MCF 10A (cell line): ENCODE measurements around the gene SUMO4. TPM values are rescaled to one million over a fixed set of nuclear protein-coding genes. Genes with fewer than 3 reads are reported as not detected.
"Not testable (repeated sequence)": the region's sequence is repeated elsewhere in the genome, so short reads cannot be mapped to it uniquely, and the experiment has no call there.

Source experiments
- BruUV-seq: library from RNA; stranded (reverse); fragments of 400-500 nt; replicated peaks from 2 replicates; lab custom pipeline; 2021; lab: Mats Ljungman, UMichigan
- CTCF ChIA-PET: fragments of 300-600 bp; sonication (Branson Sonifier 250); formaldehyde crosslinking; extraction: SDS; loops from one replicate; lab custom pipeline; 2021; ENCODE audit warnings: antibody characterized with exemption, inconsistent platforms; lab: Yijun Ruan, JAX
- POLR2A ChIA-PET: fragments of 300-600, 350-650 bp; sonication (Branson Sonifier 250); formaldehyde crosslinking; extraction: SDS; loops from one replicate; lab custom pipeline; 2020; ENCODE audit warnings: antibody characterized with exemption, inconsistent platforms; lab: Yijun Ruan, JAX
- DNase-seq: peaks from one replicate; pipeline ENCODE4 v3.0.0-alpha.2; 2018; ENCODE audit not compliant: unreplicated experiment
- H3K27ac Mint-ChIP-seq: one replicate; pipeline ENCODE4 v1.8.0; 2022; ENCODE audit warnings: mild to moderate bottlenecking, low read depth, mixed read lengths; ENCODE audit not compliant: unreplicated experiment
- H3K27me3 Mint-ChIP-seq: one replicate; pipeline ENCODE4 v1.8.0; 2022; ENCODE audit warnings: mixed read lengths; ENCODE audit not compliant: insufficient read depth, unreplicated experiment
- H3K36me3 Mint-ChIP-seq: one replicate; pipeline ENCODE4 v1.8.0; 2022; ENCODE audit warnings: mild to moderate bottlenecking, moderate library complexity, mixed read lengths; ENCODE audit not compliant: insufficient read depth, unreplicated experiment
- H3K4me1 Mint-ChIP-seq: one replicate; pipeline ENCODE4 v1.8.0; 2022; ENCODE audit warnings: mixed read lengths; ENCODE audit not compliant: insufficient read depth, unreplicated experiment
- H3K4me3 Mint-ChIP-seq: one replicate; pipeline ENCODE4 v1.8.0; 2022; ENCODE audit warnings: mild to moderate bottlenecking, moderate library complexity, mixed read lengths; ENCODE audit not compliant: unreplicated experiment
- H3K9me3 Mint-ChIP-seq: one replicate; pipeline ENCODE4 v1.8.0; 2022; ENCODE audit warnings: mixed read lengths; ENCODE audit not compliant: unreplicated experiment
- intact Hi-C: fragments of 100-400 bp; cut with micrococcal nuclease; formaldehyde crosslinking; loops from 2 replicates; pipeline ENCODE4 v1.14.1; 2022
- total RNA-seq: library from RNA; stranded (reverse); gene quantifications from 2 replicates; pipeline ENCODE4 v1.2.3, GENCODE V29; 2022
- TF ChIP-seq, protein P1 (sequence below): fragments of 200-600 bp; IDR thresholded peaks from one replicate; pipeline ENCODE4 v1.8.0; 2022; ENCODE audit warnings: antibody characterized with exemption, mild to moderate bottlenecking; ENCODE audit not compliant: unreplicated experiment

The SUMO4 gene
- total RNA-seq, 1 experiment from 2014 or later: 2.1 TPM

DNA sequence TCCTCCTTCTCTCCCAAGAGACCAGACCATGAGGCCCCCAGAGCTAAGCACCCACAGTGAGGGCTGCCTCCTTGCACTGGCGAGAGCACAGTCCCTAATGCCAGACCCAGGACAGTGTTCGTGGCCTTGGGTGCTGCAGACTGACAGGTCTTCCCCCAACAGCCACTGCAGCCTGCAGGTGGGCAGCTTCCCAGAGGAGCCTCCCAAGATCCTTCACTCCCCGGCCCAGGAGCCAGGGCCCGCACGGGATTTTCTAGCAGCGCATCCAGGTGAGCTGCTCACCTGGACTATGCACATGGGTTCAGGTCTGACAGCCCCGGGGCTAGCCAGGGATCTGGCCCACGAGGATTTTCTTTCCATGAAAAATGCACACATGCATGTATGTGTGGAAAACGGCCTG lies 41.7 kb downstream of the SUMO4 start:
- no peaks in the 10 kb centered on the region for H3K4me1 Mint-ChIP-seq
- intact Hi-C loops: no loop called here
- H3K4me3 Mint-ChIP-seq: no peak overlapping the region
- TF ChIP-seq, protein P1, sequence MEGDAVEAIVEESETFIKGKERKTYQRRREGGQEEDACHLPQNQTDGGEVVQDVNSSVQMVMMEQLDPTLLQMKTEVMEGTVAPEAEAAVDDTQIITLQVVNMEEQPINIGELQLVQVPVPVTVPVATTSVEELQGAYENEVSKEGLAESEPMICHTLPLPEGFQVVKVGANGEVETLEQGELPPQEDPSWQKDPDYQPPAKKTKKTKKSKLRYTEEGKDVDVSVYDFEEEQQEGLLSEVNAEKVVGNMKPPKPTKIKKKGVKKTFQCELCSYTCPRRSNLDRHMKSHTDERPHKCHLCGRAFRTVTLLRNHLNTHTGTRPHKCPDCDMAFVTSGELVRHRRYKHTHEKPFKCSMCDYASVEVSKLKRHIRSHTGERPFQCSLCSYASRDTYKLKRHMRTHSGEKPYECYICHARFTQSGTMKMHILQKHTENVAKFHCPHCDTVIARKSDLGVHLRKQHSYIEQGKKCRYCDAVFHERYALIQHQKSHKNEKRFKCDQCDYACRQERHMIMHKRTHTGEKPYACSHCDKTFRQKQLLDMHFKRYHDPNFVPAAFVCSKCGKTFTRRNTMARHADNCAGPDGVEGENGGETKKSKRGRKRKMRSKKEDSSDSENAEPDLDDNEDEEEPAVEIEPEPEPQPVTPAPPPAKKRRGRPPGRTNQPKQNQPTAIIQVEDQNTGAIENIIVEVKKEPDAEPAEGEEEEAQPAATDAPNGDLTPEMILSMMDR: no peak
- no peaks in the 10 kb centered on the region for H3K36me3 Mint-ChIP-seq
- CTCF ChIA-PET: interaction anchor here (0.6 to 3.1 kb wide), 3 partner anchors 9 to 414 kb away, joined by 3 to 19 read pairs (median 4); no protein-coding TSS in a partner anchor
- POLR2A ChIA-PET: interaction anchor here (0.9 kb wide), 1 partner anchor 409 kb away, joined by 6 read pairs; no protein-coding TSS in a partner anchor
- H3K27ac Mint-ChIP-seq: no peak overlapping the region
- DNase-seq: no peak
- BruUV-seq: no TSS peak
- no peaks in the 10 kb centered on the region for H3K27me3 Mint-ChIP-seq
- no peaks in the 10 kb centered on the region for H3K9me3 Mint-ChIP-seq

DNA sequence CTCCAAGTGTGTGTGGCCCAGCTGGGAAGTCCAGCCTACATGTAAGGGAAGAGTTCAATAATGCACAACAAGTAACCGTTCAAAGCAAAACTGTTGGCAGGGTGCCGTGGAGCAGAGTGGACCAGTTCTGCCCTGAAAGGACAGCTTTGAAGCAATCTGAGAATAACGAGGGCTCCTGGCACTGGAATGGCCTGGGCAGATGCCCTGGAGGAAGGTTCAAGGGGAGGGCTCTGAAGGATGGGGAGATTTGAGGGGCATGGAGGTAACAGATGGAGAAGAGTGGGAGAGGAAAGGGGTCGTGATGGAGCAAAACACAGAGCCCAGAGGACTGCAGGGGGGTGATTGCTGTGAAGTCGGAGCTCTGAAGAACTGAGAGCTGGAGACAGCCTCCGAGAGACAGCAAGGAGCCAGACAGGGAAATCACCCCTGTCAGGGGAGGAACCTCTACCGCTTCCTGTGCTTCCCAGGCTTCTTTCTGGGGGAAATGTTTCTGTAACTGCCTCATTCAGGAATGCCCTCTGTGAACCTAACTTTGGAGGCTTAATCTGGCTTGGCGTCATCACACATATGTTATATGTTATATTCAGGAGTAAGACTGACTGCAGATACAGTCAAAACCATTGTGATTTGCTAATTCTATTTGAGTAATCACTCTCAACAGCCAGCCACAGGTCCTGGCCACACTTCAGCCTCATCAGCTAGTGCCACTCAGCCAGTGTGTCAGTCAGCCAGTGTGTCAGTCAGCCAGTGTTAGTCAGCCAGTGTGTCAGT lies 43.5 kb downstream of the SUMO4 start:
- Mint-ChIP-seq H3K27me3 (no peaks in the 10 kb centered on the region), H3K4me3 (no peak overlapping the region), H3K27ac (no peak overlapping the region), H3K36me3 (no peaks in the 10 kb centered on the region), H3K4me1 (no peaks in the 10 kb centered on the region), H3K9me3 (no peaks in the 10 kb centered on the region)
- TF ChIP-seq, protein P1: no peak
- no peak for DNase-seq
- POLR2A ChIA-PET: interaction anchor here (0.6 kb wide), 1 partner anchor 111 kb away, joined by 3 read pairs; no protein-coding TSS in a partner anchor
- no TSS peak for BruUV-seq
- intact Hi-C loops: no loop called here
- CTCF ChIA-PET: interaction anchor here (0.6 to 1.1 kb wide), 2 partner anchors 12 to 30 kb away, joined by 4 read pairs; no protein-coding TSS in a partner anchor

DNA sequence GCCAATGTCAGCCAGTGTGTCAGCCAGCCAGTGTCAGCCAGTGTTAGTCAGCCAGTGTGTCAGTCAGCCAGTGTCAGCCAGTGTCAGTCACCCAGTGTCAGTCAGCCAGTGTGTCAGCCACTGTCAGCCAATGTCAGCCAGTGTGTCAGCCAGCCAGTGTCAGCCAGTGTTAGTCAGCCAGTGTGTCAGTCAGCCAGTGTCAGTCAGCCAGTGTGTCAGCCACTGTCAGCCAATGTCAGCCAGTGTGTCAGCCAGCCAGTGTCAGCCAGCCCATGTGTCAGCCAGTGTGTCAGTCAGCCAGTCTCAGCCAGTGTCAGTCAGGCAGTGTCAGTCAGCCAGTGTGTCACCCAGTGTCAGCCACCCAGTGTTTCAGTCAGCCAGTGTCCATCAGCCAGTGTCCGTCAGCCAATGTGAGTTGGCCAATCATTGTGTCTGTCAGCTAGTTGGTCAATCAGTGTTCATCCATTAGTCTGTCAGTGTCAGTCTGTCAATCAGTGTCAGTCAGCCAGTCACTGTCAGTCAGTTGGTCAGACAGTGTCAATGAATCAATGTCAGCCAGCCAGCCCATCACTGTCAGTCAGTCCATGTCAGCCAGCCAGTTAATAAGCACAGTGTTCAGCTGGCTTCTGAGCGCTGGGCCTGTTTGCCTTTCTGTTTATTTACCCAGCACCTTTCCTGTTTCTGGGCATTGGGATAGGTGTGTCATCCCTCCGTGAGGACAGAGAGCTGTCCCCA lies 44.5 kb downstream of the SUMO4 start:
- POLR2A ChIA-PET, DNase-seq, H3K4me1 Mint-ChIP-seq, H3K27me3 Mint-ChIP-seq, intact Hi-C loops, H3K9me3 Mint-ChIP-seq, BruUV-seq, H3K4me3 Mint-ChIP-seq, H3K27ac Mint-ChIP-seq, H3K36me3 Mint-ChIP-seq: not testable (repeated sequence)
- CTCF ChIA-PET: interaction anchor here (1.1 to 3.2 kb wide), 2 partner anchors 13 kb away, joined by 4 to 14 read pairs; no protein-coding TSS in a partner anchor

- ChIA-PET CTCF (interaction anchor here (0.5 to 3.2 kb wide), 2 partner anchors 13 to 479 kb away, joined by 3 to 14 read pairs; no protein-coding TSS in a partner anchor), POLR2A (no interaction called here)
- Mint-ChIP-seq H3K27ac (no peak overlapping the region), H3K27me3 (no peaks in the 10 kb centered on the region), H3K4me1 (no peaks in the 10 kb centered on the region), H3K36me3 (no peaks in the 10 kb centered on the region), H3K4me3 (no peak overlapping the region), H3K9me3 (no peaks in the 10 kb centered on the region)
- TF ChIP-seq, protein P1: no peak
- no peak for DNase-seq
- intact Hi-C loops: no loop called here
- BruUV-seq: no TSS peak
Observed at GRCh38 chr6:149445095-149445466, 45.0 kb downstream of the SUMO4 start.
